Skeletal muscle tissue (tissue), 4 donors: ENCODE measurements around the gene MED19. TPM values are rescaled to one million over a fixed set of nuclear protein-coding genes. Genes with fewer than 3 reads are reported as not detected.

Source experiments
- H3K27ac ChIP-seq: one replicate; pipeline ENCODE4 v1.7.0; 2013; ENCODE audit warnings: mild to moderate bottlenecking, low read depth, low read length, inconsistent platforms
- H3K27me3 ChIP-seq, 3 donors: one replicate each; pipeline ENCODE4 v1.7.0; 2013; ENCODE audit warnings: low read length in 3 of 3; ENCODE audit not compliant: control insufficient read depth in 3 of 3, insufficient read depth in 3 of 3
- H3K36me3 ChIP-seq, 3 donors: one replicate each; pipeline ENCODE4 v1.7.0; 2013; ENCODE audit warnings: low read length in 3 of 3; ENCODE audit not compliant: control insufficient read depth in 3 of 3, insufficient read depth in 3 of 3
- H3K4me1 ChIP-seq, 3 donors: one replicate each; pipeline ENCODE4 v1.7.0; 2013; ENCODE audit warnings: low read length in 3 of 3, mild to moderate bottlenecking in 3 of 3; ENCODE audit not compliant: control insufficient read depth in 3 of 3, insufficient read depth in 3 of 3
- H3K4me3 ChIP-seq, 3 donors: one replicate each; pipeline ENCODE4 v1.7.0; 2013; ENCODE audit warnings: low read length in 3 of 3
- H3K9ac ChIP-seq, 3 donors: one replicate each; pipeline ENCODE4 v1.7.0; 2013; ENCODE audit warnings: low read length in 3 of 3, mild to moderate bottlenecking in 3 of 3, moderate library complexity in 2 of 3, low read depth in 1 of 3
- H3K9me3 ChIP-seq, 3 donors: one replicate each; pipeline ENCODE4 v1.7.0; 2013; ENCODE audit warnings: low read length in 3 of 3; ENCODE audit not compliant: control insufficient read depth in 3 of 3
- total RNA-seq: library from RNA; depleted of rRNA; stranded (reverse); fragments of >200 nt; gene quantifications from one replicate; pipeline ENCODE4 v1.2.3, GENCODE V29; 2014
- donor health status: Osteomylitis.

MED19 gene, protein sequence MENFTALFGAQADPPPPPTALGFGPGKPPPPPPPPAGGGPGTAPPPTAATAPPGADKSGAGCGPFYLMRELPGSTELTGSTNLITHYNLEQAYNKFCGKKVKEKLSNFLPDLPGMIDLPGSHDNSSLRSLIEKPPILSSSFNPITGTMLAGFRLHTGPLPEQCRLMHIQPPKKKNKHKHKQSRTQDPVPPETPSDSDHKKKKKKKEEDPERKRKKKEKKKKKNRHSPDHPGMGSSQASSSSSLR
- total RNA-seq = 11.0 TPM

DNA sequence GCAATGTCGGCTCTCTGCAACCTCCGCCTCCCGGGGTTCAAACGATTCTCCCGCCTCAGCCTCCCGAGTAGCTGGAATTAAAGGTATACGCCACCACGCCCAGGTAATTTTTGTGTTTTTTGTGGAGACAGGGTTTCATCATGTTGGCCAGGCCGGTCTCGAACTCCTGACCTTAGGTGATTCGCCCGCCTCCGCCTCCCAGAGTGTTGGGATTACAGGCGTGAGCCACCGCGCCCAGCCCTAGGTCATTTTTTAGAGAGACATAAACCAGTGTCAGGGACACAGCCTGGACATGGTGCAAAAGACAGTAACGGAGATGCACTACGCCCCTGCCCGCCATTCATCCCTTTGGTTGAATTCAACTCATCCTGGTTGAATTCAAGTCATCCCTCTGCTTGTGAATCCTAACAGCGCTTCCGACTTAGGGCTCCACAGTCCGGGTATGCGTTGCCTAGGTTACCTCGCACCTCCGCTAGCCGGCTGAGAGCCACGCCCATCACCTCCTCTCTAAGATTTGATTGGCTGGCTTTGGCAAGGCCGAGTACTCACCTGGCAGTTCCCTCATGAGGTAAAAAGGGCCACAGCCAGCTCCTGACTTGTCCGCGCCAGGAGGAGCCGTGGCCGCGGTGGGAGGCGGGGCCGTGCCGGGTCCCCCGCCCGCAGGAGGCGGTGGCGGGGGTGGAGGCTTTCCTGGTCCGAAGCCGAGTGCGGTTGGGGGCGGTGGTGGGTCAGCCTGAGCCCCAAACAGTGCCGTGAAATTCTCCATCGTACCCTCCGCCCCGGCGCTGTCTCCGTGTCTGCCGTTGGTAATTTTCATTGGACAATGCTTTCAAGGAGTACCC is at the start of gene MED19:
Gene MED19, minus strand, starts transcription at position 802 of the 842 bp plus-strand sequence. Its CDS starts 36 bp downstream, at position 766.
- Histone ChIP-seq H3K9me3 (no peaks in the 10 kb centered on the region), H3K27ac (peak within 1 kb of the TSS; percentile 84), H3K27me3 (no peaks in the 10 kb centered on the region), H3K36me3 (no peaks in the 10 kb centered on the region), H3K4me3 (peak within 1 kb of the TSS; percentile 97 to 100 (median 98)), H3K9ac (peak within 1 kb of the TSS; percentile 85 to 99 (median 94)), H3K4me1 (peaks cover 25 to 34% (median 26%) of the 10 kb centered on the region in 3 donors)

DNA sequence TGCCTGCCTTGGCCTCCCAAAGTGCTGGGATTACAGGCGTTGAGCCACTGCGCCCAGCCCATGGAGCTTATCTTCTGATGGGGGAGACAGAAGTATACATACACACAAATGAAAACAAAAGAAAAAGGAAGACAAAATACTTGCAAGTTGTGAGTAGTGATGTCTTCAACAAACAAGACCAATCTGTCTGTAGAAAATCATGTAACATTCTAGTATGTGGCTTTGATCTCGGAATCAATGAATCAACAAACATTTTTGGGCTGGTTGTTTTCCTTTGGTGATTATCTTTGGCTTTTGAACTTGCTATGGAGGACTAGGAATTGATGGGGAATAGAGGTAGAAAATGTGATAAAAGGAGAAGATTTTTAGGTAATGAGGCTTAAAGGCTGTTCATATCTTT is 46.2 kb upstream of the MED19 start:
- Histone ChIP-seq H3K9me3 (no peaks in the 10 kb centered on the region), H3K36me3 (no peaks in the 10 kb centered on the region), H3K9ac (no peak overlapping the region), H3K4me1 (peaks cover 0 to 3% (median 0%) of the 10 kb centered on the region in 3 donors), H3K27me3 (no peaks in the 10 kb centered on the region), H3K27ac (no peak overlapping the region), H3K4me3 (no peak overlapping the region)

DNA sequence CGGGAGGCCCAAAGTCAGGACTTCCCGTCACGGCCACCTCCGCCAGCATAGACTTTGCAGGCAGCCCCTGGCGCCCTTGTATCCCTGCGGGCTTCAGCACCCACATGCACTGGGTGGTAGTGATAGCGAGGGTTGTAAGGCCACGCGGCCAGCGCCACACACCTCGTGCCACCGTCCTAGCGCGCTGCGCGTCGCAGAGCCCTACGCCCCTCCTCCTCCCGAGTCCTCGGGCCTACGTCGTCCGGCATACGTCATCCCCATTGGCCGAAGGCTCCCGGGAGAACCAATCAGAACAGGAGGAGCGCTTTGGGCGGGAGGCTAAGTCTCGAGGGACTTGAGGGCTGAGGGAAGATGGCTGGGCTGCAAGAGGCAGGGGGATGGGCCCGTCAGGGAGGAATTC is 40.9 kb upstream of the MED19 start:
- Histone ChIP-seq H3K9me3 (no peaks in the 10 kb centered on the region), H3K27ac (no peak overlapping the region), H3K27me3 (no peaks in the 10 kb centered on the region), H3K4me3 (no peak overlapping the region), H3K9ac (no peak overlapping the region), H3K36me3 (peaks cover 0 to 6% (median 2%) of the 10 kb centered on the region in 3 donors), H3K4me1 (no peaks in the 10 kb centered on the region)

DNA sequence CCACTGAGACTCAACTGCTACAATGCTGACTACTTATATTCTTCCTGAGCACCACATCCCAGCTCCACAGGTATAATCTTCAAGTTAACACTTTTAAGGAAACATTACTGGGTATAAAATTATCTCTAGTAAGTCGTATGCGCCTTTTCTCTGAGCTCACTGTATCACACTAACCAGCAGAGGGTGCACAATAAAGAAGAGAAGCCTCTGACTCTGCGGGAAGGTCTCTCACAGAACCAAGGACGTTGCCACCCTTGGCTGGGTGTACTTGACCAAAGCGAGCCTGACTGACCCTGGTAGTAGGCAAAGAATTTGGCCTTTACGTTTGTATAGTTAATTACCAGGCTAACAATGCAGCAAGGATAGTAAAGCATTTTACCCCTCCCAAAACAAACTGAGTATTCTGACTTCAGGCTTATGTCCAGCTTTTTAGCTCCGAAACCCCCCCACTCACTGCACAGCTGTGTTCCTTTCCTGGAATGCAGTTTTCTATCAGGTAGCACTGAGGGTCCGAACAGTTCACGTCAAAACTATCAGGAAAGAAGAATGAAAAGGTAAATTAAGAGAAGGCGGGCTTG is 39.8 kb upstream of the MED19 start, which contains the start of gene BTBD18:
Gene BTBD18, minus strand, starts transcription at position 144 of the 578 bp plus-strand sequence. CDS start 631 bp downstream, outside the sequence.
- Histone ChIP-seq H3K27me3 (no peaks in the 10 kb centered on the region), H3K36me3 (peaks cover 0 to 9% (median 4%) of the 10 kb centered on the region in 3 donors), H3K9ac (no peak within 1 kb of the TSS), H3K4me1 (no peaks in the 10 kb centered on the region), H3K9me3 (no peaks in the 10 kb centered on the region), H3K27ac (no peak within 1 kb of the TSS), H3K4me3 (no peak within 1 kb of the TSS)

DNA sequence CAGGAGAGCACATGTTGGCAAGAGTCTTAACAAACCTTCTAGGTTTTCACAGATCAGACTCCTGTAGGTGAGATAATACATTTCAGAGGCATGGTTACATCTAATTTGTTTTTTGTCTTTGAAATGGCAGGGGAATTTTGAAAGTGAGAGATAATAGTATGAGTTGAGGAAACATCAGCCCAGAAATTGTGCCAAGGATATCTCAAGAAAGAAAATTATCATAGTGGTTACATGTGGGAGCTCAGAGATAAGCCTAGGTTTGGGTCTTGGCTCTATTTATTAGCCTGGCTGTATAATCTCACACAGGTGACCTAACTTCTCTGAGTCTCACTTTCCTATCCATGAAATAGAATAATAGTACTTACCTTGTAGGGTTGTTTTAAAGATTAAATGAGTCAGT is 39.2 kb upstream of the MED19 start:
- peaks cover 0 to 11% (median 4%) of the 10 kb centered on the region in 3 donors for H3K36me3 ChIP-seq

DNA sequence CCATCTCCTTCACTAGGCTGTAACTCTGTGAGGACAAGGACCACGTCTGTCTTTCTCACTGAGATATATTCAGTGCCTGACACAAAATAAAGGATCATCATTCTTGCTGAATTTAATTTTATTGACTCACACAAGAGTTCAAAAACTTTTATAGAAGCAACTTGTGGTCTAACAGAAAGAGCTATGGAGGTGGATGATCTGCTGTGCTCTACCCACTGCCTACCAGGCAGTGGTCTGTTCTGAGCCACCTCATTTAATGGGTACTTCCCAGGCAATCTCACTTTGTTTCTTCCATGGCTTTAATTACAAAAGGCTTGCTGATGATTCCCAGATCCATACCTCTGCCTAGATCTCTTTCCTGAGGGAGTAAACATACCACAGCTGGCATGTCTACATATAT is 34.9 kb upstream of the MED19 start:
- H3K4me3 ChIP-seq = no peak overlapping the region
- no peak overlapping the region for H3K9ac ChIP-seq
- H3K36me3 ChIP-seq = peaks cover 28 to 37% (median 30%) of the 10 kb centered on the region in 3 donors
- H3K9me3 ChIP-seq = no peaks in the 10 kb centered on the region
- H3K4me1 ChIP-seq = peaks cover 9 to 12% (median 9%) of the 10 kb centered on the region in 3 donors
- H3K27ac ChIP-seq = no peak overlapping the region
- H3K27me3 ChIP-seq = no peaks in the 10 kb centered on the region

More for the DNA sequence above, 39.2 kb upstream of the MED19 start:
- Histone ChIP-seq H3K4me1 (no peaks in the 10 kb centered on the region), H3K27me3 (no peaks in the 10 kb centered on the region), H3K9ac (no peak overlapping the region), H3K4me3 (no peak overlapping the region), H3K9me3 (no peaks in the 10 kb centered on the region), H3K27ac (no peak overlapping the region)

DNA sequence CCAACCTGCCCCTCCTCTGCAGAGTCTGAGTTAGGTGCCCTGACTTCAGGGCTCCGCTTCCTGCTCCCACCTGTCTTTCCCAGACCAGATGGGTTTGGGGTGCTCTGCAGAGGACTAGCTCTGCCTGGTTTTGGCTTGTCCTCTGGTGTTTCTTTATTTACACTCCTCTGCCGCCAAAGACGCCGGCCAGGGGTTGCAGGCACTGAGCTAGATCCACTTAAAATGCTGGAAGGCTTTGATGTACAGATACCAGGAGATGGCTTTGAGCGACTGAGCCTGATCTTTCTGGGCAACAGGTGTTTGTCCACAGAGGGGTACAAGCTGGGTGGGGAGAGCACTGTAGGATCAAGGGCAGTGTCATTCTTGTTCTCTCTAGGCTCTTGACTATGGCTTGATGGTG is 33.2 kb upstream of the MED19 start:
- Histone ChIP-seq H3K27me3 (no peaks in the 10 kb centered on the region), H3K4me1 (peaks cover 9 to 20% (median 14%) of the 10 kb centered on the region in 3 donors), H3K9me3 (no peaks in the 10 kb centered on the region), H3K4me3 (no peak overlapping the region), H3K27ac (no peak overlapping the region), H3K9ac (no peak overlapping the region), H3K36me3 (peaks cover 28 to 30% (median 30%) of the 10 kb centered on the region in 3 donors)

DNA sequence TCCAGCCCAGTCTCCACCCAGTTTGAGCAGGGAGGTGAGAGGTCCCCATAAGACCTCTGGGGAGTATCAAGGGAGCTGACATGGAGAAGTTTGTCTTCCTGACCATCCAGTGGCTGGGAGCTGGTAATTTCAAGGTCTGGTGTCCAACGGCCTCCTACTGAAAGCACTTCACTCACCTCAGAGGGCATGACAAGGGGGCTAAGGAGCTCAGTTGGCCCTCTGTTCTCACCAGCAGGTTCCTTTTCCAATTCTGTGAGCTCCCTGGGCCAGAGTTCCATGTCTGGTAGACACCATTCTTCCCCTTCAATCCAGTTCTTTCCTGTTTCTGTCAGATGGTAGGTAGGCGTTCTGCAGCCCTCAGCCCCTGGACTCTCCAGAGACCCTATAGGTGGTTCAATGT is 32.3 kb upstream of the MED19 start:
- Histone ChIP-seq H3K9ac (no peak overlapping the region), H3K4me1 (peaks cover 9 to 20% (median 14%) of the 10 kb centered on the region in 3 donors), H3K27ac (no peak overlapping the region), H3K4me3 (no peak overlapping the region), H3K27me3 (no peaks in the 10 kb centered on the region), H3K36me3 (peaks cover 30 to 32% (median 32%) of the 10 kb centered on the region in 3 donors), H3K9me3 (no peaks in the 10 kb centered on the region)

DNA sequence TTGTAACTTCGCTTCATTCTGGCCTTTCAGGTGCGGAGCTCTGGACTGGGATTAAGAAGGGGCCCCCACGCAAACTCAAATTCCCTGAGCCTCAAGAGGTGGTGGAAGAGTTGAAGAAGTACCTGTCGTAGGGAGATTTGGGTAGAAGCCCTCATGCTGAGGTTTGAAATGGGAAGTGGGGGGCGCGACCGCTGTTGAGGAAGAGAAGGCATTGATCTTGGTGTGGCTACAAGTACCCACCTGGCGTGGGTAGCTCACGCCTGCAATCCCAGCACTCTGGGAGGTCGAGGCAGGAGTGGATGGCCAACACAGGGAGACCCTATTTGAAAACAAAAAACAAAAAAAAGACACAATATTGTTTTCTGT is 30.1 kb upstream of the MED19 start:
- H3K9ac ChIP-seq = peak overlapping the region; percentile 97 to 99 (median 97)
- H3K4me1 ChIP-seq = peaks cover 9 to 20% (median 14%) of the 10 kb centered on the region in 3 donors
- H3K27ac ChIP-seq = peak overlapping the region; percentile 94
- peak overlapping the region; percentile 88 to 96 (median 95) for H3K4me3 ChIP-seq
- H3K27me3 ChIP-seq = no peaks in the 10 kb centered on the region
- no peaks in the 10 kb centered on the region for H3K9me3 ChIP-seq
- H3K36me3 ChIP-seq = peaks cover 39 to 50% (median 43%) of the 10 kb centered on the region in 3 donors
